Amniotic epithelial cell (primary cell): Measurements from ENCODE around the gene MT2A.

Experiments used
- DNase-seq: peaks from one replicate; pipeline ENCODE4 v3.0.0-alpha.2; 2010; ENCODE audit warnings: low read depth

Gene MT2A

GRCh38 chr16:56600398-56600999 is 7.9 kb upstream of the MT2A start:
- DNase-seq: peak; percentile 63

- no peak for DNase-seq
Measured at GRCh38 chr16:56601325-56601724, 7.1 kb upstream of the MT2A start.

GRCh38 chr16:56603589-56603988 is 4.8 kb upstream of the MT2A start:
- peak; percentile 18 for DNase-seq

- DNase-seq: no peak
Measured at GRCh38 chr16:56604966-56605365, 3.4 kb upstream of the MT2A start.

GRCh38 chr16:56605475-56605874 is 2.9 kb upstream of the MT2A start:
- DNase-seq: no peak

GRCh38 chr16:56606071-56606475 is 2.3 kb upstream of the MT2A start:
- peak; percentile 89 for DNase-seq

- peak; percentile 97 for DNase-seq
Measured at GRCh38 chr16:56606476-56607108, 1.8 kb upstream of the MT2A start.

GRCh38 chr16:56607109-56607618 is 1.2 kb upstream of the MT2A start:
- DNase-seq: peak; percentile 100

GRCh38 chr16:56607675-56608042 is 725 bp upstream of the MT2A start:
- no peak for DNase-seq

- DNase-seq: no peak
Measured at GRCh38 chr16:56608876-56609462, 585 bp downstream of the MT2A start.

GRCh38 chr16:56609463-56609921 is 1.1 kb downstream of the MT2A start:
- DNase-seq: peak; percentile 76

GRCh38 chr16:56610017-56610608 is 1.7 kb downstream of the MT2A start:
- DNase-seq: peak; percentile 94

- peak; percentile 91 for DNase-seq
Measured at GRCh38 chr16:56610609-56611111, 2.3 kb downstream of the MT2A start.

- peak; percentile 65 for DNase-seq
Measured at GRCh38 chr16:56611281-56611833, 3.0 kb downstream of the MT2A start.

GRCh38 chr16:56613706-56614105 is 5.3 kb downstream of the MT2A start:
- no peak for DNase-seq

- DNase-seq: peak; percentile 64
Measured at GRCh38 chr16:56614549-56614991, 6.2 kb downstream of the MT2A start.

GRCh38 chr16:56615353-56615752 is 7.0 kb downstream of the MT2A start:
- peak; percentile 43 for DNase-seq

- no peak for DNase-seq
Measured at GRCh38 chr16:56616608-56617211, 8.3 kb downstream of the MT2A start.

- peak; percentile 65 for DNase-seq
Measured at GRCh38 chr16:56617212-56618085, 9.1 kb downstream of the MT2A start.

- no peak for DNase-seq
Measured at GRCh38 chr16:56618138-56618537, 9.8 kb downstream of the MT2A start.

GRCh38 chr16:56620339-56620897 is 12.0 kb downstream of the MT2A start:
- DNase-seq: no peak
